Stimulated activated CD4-positive, alpha-beta T cell treated with anti-CD3 and anti-CD28 coated beads, Interleukin-2, amount 100 ng/mL, for 4 hours (primary cell): Measurements from ENCODE around the gene GPR101.

ENCODE experiments used
- DNase-seq: peaks from one replicate; pipeline ENCODE4 v3.0.0-alpha.2; 2020; ENCODE audit warnings: low read depth

The GPR101 gene, protein sequence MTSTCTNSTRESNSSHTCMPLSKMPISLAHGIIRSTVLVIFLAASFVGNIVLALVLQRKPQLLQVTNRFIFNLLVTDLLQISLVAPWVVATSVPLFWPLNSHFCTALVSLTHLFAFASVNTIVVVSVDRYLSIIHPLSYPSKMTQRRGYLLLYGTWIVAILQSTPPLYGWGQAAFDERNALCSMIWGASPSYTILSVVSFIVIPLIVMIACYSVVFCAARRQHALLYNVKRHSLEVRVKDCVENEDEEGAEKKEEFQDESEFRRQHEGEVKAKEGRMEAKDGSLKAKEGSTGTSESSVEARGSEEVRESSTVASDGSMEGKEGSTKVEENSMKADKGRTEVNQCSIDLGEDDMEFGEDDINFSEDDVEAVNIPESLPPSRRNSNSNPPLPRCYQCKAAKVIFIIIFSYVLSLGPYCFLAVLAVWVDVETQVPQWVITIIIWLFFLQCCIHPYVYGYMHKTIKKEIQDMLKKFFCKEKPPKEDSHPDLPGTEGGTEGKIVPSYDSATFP

DNA sequence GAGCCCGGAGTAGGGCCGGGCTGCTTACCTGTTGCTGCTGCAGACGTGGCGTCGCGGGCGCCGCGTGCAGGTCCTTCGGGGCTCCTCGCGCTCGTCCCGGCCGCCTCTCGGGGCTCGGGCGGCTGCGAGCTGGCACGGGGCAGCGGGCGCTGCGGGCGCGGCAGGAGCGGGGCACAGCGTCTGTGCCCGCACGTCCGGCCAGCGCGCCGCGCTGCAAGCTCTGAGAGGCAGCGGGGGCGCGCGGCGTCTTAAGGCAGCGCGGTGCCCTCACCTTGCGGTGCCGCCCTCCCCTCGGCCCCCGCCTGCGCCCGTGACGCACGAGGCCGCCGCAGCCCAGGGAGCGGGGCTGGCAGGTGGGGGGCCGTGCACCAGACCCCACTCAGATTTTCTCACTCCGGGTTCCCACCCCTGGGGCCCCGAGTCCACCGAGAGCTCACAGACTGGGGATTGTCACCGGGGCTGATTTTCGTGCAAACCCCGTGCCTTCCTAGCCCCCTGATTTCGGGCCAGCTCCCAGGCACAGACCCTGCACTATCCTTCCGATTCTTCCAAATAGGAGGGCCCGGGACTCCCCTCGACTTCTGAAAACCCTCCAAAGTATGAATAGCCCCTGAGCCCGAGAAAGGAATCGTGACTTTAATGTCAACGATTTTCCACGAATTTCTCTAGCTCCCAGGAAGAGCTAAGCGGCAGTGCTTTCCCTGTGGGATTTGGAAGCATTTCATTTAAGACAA is at the start of gene GPR101:
GPR101 (minus strand) TSS at position 222 of the 734 bp plus-strand sequence. CDS start 2,321 bp downstream, outside the sequence.
- DNase-seq, result no peak

DNA sequence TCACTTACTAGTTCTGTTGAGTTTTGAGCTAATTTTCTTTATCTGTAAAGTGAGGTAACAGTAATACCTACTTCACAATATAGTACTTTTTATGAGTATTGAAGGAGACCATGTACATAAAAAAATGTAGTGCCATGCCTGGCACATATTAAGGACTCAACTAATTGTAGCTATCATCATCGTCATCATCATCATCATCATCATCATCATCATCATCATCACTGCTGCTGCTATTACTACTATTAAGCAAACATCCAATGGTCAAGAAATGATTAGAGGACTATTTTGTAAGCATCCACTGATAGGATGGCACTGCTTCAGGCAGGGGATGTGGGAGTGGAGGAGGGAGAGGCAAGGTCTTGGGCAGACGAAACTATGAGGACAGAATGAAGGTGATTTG is 47.4 kb upstream of the GPR101 start:
- no peak for DNase-seq

DNA sequence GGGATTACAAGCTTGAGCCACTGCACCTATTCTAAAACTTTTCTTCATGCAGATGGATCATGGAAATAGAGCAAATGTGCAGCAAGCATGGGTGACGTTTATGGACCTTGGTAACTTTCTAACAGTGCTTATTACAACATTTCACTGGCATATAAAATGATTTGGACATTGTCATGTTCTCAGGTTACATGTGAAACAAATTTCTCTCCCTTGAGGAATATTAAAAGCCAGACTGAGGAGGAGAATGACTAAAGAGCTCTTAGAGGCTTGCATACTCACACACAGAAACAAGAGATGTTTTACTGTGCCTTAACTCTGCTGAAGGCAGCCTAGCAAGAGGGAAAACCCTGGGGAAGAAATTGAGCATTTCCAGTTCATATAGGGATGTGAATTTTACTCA is 38.6 kb upstream of the GPR101 start:
- no peak for DNase-seq

DNA sequence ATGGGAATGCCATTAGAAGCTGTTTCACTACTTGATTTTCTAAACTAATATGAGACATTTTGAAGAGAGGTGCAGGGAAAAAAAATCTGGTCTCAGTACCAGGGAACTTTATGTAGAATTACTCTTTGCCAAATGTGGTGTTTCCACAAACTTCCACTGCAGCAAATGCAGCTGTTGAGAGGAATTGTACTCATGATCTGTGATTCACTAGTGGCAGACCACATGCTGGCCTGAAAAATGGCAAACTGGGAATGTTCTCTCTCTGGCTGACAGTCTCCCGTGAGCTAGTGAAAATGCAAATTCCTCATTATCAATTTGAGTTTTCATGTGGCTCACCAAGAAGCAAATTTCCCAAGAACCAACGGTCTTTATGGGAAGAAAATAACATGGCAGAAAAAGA is 37.8 kb upstream of the GPR101 start:
- DNase-seq, result no peak

DNA sequence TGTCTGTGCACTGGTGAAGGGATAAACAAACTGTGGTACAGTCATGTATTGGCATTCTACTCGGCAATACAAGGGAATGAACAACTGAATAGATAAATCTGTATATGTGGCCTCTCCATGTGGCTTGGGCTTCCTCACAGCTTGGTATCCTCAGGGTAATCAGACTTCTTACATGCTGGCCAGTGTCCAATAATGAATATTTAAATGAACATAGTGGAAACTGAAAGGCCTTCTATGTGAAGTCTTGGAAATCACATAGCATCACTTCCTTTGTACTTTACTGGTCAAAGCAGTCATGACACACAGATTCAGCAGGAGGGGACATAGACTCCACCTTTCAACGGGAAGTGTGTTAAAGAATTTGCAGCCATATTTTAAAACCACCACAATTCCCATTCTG is 33.4 kb upstream of the GPR101 start:
- DNase-seq, result no peak

DNA sequence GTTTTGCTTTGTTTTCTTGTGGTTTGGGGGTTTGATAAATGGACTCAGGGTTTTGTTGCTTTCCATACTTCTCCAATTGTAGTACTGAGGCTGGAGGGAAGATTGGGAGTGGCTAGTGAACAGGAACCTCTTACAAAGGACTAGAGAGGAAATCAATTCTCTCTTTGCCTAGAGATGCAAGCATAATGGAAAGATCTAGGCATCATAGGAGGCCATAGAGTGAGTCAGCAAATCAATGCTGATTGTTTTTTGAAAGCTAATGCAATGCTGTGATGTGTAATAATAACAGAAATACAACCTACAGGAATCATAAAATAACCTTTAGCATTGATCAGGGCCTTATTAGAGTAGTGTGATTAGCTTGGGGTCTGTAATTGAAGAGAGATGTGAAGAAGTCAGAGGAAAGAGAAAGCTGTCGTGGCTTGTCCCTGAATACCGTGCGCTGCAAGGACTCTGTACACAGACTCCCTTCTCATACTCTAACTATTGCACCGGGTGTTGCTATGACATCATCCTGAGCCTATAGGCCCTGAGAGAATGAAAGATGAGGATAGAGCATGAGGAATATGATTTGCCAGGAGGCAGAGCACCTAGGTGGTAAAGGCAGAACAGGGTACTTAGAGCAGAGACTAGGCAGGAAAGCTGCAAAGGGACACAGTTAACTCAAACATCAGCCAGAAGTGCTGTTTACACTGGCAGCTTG is 29.3 kb upstream of the GPR101 start:
- no peak for DNase-seq

DNA sequence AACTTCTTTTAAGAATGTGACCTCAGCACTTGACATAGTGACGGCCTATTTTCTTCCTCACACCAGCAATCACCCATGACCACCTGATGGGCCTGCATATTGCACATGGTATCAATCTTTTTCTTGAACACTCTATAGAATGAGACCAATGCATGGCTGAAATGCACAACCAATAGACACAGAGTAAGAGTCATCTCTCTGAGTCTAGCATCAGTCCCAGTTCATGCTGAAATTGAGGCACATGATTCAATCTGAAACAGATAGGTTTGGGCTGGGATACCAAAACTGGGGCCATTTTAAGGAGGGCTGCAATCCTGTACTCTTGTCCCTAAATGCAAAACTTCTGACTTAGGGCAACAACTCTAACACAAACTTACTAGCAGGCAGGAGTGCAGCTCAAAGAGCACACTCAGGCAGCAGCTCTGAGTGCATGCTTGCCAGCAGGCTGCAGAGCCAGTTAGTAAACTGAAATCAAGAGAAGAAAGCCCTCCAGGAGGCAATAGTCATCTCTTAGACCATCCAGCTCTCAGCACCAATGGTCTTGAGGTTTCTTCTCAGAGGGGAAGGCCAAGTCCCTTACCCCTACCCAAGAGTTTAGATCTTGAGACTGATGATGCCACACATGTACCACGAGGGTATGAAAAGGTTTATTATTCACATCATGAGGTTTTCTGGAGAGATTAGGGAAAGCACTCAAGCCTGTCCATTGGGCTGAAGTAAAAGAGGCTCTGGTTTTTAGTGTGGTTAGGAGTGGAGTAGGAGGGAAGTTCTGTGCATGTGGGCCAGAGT is 24.7 kb upstream of the GPR101 start:
- DNase-seq, result no peak

DNA sequence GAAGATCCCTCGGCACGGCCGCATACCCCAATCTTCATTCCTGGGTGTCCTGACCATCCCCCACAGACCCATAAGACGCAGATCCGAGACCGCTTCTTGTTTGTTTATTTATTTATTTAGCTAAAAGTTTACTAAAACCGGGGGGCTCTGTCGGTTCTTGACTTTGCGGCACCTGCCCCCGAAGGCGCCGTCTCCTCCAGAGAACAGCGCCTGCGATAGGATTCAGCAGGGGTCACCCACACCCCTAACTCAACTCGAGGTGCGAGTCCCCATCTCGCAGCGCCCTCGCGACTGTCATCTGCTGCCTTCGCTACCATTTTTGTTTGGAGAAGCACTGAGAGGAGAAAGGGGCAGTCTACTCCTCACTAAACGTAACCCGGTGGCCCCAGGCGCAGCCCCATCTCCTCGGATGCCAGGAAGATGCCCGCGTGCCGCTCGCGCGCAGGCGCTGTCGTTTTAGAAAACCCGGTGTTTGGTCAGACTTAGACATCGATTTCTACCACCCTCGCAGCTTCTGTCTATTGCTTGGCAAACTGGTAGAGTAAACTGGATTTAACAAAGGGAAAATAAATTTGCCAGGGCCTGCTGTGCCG is 18.9 kb upstream of the GPR101 start:
- DNase-seq, result no peak

DNA sequence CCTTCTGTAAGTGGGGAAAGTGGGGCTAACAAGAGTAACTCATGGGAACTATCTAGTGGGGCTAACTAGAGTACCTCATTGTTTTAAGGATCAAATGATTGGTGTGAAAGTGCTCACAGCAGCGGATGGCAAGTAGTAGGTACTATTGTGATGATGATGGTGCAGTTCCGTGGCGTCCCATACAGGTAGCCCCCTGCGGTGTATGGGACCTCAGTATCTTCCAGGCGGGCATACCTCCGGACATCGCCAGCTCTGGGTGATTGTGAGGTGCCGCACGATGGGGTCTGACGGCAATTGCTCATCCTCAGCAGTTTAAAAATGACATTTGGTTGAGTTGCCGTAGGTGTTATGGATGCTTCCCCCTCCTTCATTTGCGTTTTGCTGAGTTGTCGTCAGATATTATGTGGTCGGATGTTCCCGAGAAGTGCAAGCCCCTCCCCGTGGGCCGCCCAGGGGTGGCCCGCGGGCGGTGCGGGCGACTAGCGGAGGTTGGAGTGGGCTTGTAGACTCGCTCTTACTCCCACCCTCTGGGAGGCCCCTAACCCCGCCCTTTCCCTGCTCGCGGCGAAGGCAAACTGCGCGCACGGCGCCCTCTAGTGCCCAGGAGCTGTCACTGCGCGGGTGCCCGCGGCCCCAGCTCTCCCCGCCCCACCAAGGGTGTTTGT is 18.3 kb upstream of the GPR101 start:
- DNase-seq, result peak; percentile 78

DNA sequence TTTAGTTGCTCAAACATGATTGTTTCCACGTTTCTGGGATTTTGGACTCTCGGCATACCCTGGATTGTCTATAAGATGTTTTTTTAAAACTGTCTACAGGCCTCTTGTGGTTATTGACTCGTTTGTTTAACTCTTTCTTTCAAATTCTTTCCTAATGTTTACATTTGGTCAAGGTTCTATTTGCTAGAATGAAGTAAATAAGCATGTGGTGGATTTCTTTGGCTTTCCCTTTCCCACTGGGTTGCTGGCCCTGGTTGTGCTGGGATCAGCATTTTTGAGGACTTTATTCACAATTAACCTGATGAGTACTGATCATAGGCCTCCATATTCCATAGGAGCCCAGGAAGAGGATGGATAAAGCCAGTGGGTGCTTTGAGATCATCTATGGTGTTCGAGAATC is 11.1 kb upstream of the GPR101 start:
- DNase-seq, result no peak

DNA sequence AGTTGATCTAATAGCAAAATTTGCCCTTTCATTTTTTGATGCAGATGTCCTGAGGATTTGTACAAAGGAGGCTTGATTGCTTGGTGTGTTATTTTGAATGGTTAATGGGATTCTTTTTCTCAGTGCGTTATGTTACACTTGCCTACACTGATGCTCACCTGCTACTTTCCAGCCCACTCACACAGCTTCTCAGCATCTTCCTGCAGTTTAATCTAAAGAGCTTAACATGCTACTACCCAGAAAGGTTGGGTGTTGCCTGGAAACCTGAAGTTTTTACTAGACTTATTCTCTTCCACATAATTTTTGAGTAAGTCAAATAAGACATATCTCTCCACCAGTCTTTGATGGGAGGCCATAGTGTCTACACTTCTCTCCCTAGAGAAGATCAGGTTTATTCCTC is 9.9 kb upstream of the GPR101 start:
- no peak for DNase-seq

DNA sequence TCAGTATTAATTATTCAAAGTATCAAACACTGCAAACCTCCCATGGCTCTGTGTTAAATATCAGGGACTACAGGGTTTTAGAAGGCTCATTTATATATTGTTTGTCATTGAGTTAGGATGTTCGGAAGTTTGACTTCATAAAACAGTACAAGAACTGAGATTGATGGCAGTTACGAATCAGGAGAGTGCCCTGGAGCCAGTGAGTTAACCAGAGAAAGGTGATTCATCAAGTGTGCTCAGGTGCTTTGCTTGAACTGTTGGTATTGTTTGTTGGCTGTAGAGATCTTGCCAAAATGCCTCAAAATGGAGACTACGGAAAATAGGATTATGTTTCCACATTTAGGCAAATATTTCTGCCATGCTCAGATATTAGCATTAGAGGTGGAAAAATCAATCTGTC is 7.5 kb upstream of the GPR101 start:
- no peak for DNase-seq

DNA sequence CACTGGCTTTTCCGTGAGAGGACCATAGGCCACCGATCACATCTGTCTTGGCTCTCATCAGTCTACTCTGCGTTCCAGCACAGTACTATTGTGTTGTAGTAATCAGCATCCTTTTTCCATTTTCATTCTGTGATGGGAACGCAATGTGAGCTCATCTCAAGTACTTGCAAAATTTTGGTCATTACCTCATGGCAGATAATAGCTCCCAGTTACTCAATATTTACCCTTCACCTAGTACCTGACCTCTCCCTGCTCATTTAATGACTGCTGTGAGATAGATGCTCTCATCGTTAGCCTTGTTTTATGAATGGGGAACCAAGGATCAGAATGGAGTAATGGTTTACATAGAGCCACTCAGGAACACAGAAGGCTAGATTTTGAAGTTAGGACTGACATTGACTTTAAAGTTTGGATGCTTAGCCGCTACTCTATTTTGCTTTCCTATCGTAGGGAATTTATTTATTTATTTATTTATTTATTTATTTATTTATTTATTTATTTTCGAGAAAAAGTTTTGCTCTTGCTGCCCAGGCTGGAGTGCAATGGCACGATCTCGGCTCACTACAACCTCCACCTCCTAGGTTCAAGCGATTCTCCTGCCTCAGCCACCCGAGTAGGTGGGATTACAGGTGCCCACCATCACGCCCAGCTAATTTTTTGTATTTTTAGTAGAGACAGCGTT is 6.5 kb upstream of the GPR101 start:
- DNase-seq, result no peak

DNA sequence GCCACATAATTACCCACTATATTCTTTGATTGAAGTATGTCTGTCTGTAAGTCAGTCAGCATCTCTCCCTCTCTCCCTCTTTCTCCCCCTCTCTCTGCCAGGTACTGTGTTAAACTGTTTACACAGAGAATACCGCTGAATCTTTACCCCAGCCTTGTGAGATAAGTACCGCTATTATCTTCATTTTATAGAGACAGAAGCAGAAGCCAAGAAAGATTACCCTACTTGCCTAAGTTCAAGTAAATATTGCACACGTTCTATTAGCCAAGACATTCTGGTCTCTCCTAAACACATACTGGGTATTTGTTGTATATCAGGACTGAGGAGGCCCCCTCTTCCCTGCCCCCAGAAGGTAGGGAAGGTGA is 695 bp upstream of the GPR101 start:
- no peak for DNase-seq

DNA sequence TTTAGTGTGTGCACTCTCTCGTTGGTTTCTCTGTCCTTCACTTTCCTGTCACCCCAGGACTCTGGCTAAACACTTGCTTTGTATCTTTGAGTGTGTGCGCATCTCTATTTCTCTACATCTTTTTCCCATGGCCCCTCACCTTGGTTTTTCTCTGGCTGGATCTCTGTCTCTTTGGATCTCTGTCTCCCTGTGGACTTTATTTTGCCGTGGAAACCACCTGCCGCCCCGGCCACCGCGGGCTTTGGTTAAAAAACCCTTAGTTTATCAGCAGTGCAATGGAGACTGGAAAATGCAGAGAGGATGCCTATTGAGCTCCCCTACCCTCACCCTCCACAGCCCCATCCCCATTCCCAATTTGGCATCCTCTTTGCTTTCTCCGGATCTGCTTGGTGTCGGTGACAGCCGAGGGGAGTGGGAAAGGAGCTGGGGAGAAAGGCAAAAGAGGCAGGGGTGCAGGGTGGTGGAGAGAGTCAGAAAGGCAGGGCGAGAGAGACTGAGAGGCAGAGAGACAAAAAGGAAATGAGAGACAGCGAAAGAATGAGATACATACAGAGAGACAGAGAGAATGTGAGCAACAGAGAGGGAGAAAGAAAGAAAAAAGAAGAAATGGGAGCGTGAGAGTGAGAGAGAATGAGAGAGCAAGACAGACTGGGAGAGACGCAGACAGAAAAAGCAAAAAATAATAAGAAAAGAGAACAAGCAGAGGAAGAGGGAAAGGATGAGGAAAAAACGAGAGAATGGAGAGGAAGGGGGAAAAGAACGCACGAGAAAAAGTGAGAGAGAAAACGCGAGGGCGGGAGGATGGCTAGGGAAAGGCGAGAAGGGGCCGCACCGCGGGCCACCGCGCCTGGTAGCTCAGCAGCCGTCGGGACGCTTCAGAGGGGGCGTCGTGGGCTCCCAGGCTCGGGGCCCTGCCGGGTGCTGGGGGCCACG is 688 bp downstream of the GPR101 start:
- DNase-seq, result no peak

DNA sequence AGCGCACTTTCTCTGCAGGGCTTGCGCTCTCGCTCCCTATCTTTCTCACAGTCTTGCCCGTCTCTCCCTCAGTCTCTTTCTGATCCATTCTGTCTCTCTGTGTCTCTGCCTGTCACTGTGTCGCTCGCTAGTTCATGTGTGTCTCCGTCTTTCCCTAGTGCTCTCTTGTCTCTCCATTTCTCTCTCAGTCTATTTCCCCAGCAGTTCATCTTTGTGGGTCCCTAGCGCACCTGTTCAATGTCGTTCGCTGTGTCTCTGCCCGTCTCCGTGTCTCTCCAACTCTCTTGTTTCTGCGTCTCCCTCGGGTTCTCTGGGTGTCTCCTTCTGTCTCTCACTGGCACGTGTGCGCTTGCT is 1.5 kb downstream of the GPR101 start:
- DNase-seq, result no peak

DNA sequence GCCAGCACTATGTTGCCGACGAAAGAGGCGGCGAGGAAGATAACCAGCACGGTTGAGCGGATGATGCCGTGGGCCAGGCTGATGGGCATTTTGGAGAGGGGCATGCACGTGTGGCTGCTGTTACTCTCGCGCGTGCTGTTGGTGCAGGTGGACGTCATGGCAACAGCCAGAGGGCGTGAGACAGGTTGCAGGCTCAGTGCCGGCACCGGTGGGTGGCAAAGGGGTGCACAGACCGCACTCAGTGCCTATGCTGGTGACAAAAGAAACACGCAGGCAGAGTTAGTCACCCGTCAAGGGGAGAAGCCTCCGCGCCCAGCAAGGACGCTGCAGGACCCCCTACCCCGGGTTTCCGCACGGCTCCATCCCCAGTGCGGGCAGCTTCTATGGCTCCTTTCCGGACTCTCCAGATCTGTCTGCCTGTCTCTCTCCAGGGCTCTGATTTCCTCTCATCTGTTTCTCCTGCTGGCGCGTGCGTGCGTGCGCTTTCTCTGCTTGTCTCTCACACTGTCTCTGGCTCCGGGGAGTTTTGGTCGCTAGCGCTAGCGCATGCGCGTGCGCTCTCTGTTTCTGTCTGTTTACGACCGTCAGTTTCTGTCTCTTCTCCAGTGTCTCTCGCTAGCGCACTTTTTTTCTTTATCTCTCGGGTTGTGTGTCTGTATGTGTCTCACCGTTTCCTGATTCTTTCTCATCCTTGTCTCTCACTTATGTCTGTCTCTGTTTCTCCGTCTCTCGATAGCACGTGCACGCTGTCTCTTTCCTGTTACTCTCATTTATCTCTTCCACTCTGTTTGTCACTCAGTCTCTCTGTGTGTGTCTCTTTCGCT is 2.1 kb downstream of the GPR101 start:
- DNase-seq, result no peak

DNA sequence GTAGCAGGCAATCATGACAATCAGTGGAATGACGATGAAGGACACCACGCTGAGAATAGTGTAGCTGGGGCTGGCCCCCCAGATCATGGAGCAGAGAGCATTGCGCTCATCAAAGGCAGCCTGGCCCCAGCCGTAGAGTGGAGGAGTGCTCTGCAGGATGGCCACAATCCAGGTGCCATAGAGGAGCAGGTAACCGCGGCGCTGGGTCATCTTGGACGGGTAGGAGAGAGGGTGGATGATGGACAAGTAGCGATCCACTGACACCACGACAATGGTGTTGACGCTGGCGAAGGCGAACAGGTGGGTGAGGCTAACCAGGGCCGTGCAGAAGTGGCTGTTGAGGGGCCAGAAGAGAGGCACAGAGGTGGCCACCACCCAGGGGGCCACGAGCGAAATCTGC is 2.8 kb downstream of the GPR101 start:
- no peak for DNase-seq

DNA sequence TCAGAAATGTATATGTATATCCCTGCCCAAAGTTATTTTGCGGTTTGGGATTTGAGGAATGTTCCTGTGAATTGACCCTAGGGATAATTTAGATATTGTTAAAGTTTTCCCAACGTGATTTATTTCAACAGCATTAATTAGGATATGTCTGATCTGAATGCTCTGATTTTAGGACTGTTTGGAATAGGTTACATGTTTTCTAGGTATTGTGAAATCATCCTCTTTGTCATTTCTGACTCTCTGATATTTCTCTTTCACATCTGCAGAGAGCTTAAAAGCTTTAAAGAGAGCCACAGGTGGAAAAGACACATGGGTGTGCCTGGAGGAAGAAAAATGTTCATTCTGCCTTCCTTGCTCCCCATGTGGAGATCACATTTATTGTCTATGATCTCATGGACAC is 5.1 kb downstream of the GPR101 start:
- no peak for DNase-seq
